ENCODE data around the gene FCN2. TPM values are rescaled to one million over a fixed set of nuclear protein-coding genes. Genes with fewer than 3 reads are reported as not detected.

FCN2 gene
- total RNA-seq, 1 experiment from 2014 or later: not detected

GRCh38 chr9:134892221-134892620 is 11.6 kb downstream of the FCN2 start:
- no peak for DNase-seq (ENCODE audit: low read depth, low spot score)
- ChIA-PET POLR2A (no interaction called here), CTCF (no interaction called here), RAD21 (ENCODE audit: low non-redundant PET in 1 of 2, low total read pairs in 2 of 2, uncharacterized antibody in 2 of 2, unreplicated experiment in 2 of 2) (no interaction called here)
- H3K4me3 ChIP-seq (replicated peaks in 1 of 2; ENCODE audit: low read depth in 1 of 2, low read length in 2 of 2): no peak overlapping the region
- no peak for ATAC-seq
- H3K36me3 ChIP-seq (ENCODE audit: control insufficient read depth in 1 of 2, insufficient read depth in 2 of 2, low read length in 2 of 2): no peaks in the 10 kb centered on the region
- H3K9me3 ChIP-seq (ENCODE audit: control insufficient read depth in 1 of 2, insufficient read depth in 1 of 2, low read depth in 1 of 2, low read length in 2 of 2): no peaks in the 10 kb centered on the region
- H3K79me2 ChIP-seq (ENCODE audit: insufficient read depth, low read length): no peaks in the 10 kb centered on the region
- TF ChIP-seq CTCF (IDR thresholded peaks at IDR 0.05 in 2 of 3, conservative IDR thresholded peaks at IDR 0.05 in 1 of 3; ENCODE audit: borderline replicate concordance in 1 of 3, insufficient read depth in 1 of 3, low read depth in 2 of 3, low read length in 2 of 3) (no peak), EGR1 (IDR thresholded peaks at IDR 0.05; ENCODE audit: low read depth) (no peak), TCF7L2 (IDR thresholded peaks at IDR 0.05; ENCODE audit: borderline replicate concordance, extremely low read depth, insufficient read depth, insufficient read length) (no peak), ZBTB33 (IDR thresholded peaks at IDR 0.05; ENCODE audit: extremely low read depth, insufficient replicate concordance, low read length) (no peak), FOSL1 (IDR thresholded peaks at IDR 0.05; ENCODE audit: low read depth) (no peak), ZFX (IDR thresholded peaks at IDR 0.05) (no peak), JUND (IDR thresholded peaks at IDR 0.05) (no peak), YY1 (IDR thresholded peaks at IDR 0.05; ENCODE audit: extremely low read depth, insufficient replicate concordance, low read depth, low read length) (no peak), REST (IDR thresholded peaks at IDR 0.05; ENCODE audit: low read depth) (no peak), POLR2A (IDR thresholded peaks at IDR 0.05; ENCODE audit: borderline replicate concordance, extremely low read depth, insufficient read depth, insufficient read length) (no peak), ELF1 (IDR thresholded peaks at IDR 0.05; ENCODE audit: borderline replicate concordance, low read depth) (no peak), SIN3A (IDR thresholded peaks at IDR 0.05; ENCODE audit: low read depth) (no peak), RAD21 (IDR thresholded peaks at IDR 0.05; ENCODE audit: low read depth) (no peak), MAX (IDR thresholded peaks at IDR 0.05) (no peak), SP1 (IDR thresholded peaks at IDR 0.05; ENCODE audit: low read depth) (no peak)
- intact Hi-C loops (cut with micrococcal nuclease): no loop called here
- no peak overlapping the region for H3K9ac ChIP-seq (ENCODE audit: low read length)
- no peaks in the 10 kb centered on the region for H3K9me2 ChIP-seq (ENCODE audit: insufficient read depth)
- no peaks in the 10 kb centered on the region for H3K27me3 ChIP-seq (ENCODE audit: insufficient read depth, low read length)
- H4K20me1 ChIP-seq (ENCODE audit: insufficient read depth): no peaks in the 10 kb centered on the region
- no peak overlapping the region for H3K27ac ChIP-seq (ENCODE audit: low read depth, low read length)
- H2AFZ ChIP-seq (ENCODE audit: low read depth, low read length, poor library complexity, severe bottlenecking): no peak overlapping the region
- H3K4me1 ChIP-seq (ENCODE audit: control insufficient read depth in 1 of 2, insufficient read depth in 2 of 2, low read length in 2 of 2): peaks cover 20 to 24% of the 10 kb centered on the region in 2 experiments
- no peak overlapping the region for H3K4me2 ChIP-seq (ENCODE audit: low read length)
- BruUV-seq (replicated peaks): no TSS peak
